GM19238 (cell line): ENCODE results near the gene FAM174B.
A peak's percentile ranks its signal among the peaks of the same experiment; 100 is the strongest.

Experiments
- DNase-seq: peaks from one replicate; pipeline ENCODE4 v3.0.0; 2011; ENCODE audit warnings: low spot score; ENCODE audit not compliant: insufficient read length

FAM174B gene

GRCh38 chr15:92655178-92655995 lies at the start of gene FAM174B:
Gene FAM174B, minus strand, starts transcription at chr15:92655775.
- peak; percentile 28 for DNase-seq

GRCh38 chr15:92696096-92696495 lies 40.5 kb upstream of the FAM174B start:
- no peak for DNase-seq

GRCh38 chr15:92693691-92694331 lies 38.2 kb upstream of the FAM174B start:
- no peak for DNase-seq

GRCh38 chr15:92690395-92690794 lies 34.8 kb upstream of the FAM174B start:
- DNase-seq: no peak

- DNase-seq: no peak
Measured at GRCh38 chr15:92687746-92688145, 32.2 kb upstream of the FAM174B start.

GRCh38 chr15:92687195-92687602 lies 31.6 kb upstream of the FAM174B start:
- DNase-seq: no peak

- no peak for DNase-seq
Measured at GRCh38 chr15:92683511-92683834, 27.9 kb upstream of the FAM174B start.

GRCh38 chr15:92682741-92683510 lies 27.4 kb upstream of the FAM174B start:
- DNase-seq: no peak

- no peak for DNase-seq
Measured at GRCh38 chr15:92681141-92681631, 25.6 kb upstream of the FAM174B start.

- DNase-seq: no peak
Measured at GRCh38 chr15:92677999-92678398, 22.4 kb upstream of the FAM174B start.

GRCh38 chr15:92676561-92676960 lies 21.0 kb upstream of the FAM174B start:
- no peak for DNase-seq

GRCh38 chr15:92675485-92675884 lies 19.9 kb upstream of the FAM174B start:
- no peak for DNase-seq

GRCh38 chr15:92674347-92674746 lies 18.8 kb upstream of the FAM174B start:
- no peak for DNase-seq

- no peak for DNase-seq
Measured at GRCh38 chr15:92672102-92672501, 16.5 kb upstream of the FAM174B start.

GRCh38 chr15:92671406-92671805 lies 15.8 kb upstream of the FAM174B start:
- DNase-seq: no peak

- DNase-seq: no peak
Measured at GRCh38 chr15:92670621-92671020, 15.0 kb upstream of the FAM174B start.

GRCh38 chr15:92669432-92669831 lies 13.9 kb upstream of the FAM174B start:
- DNase-seq: no peak

GRCh38 chr15:92668620-92669019 lies 13.0 kb upstream of the FAM174B start:
- DNase-seq: no peak

GRCh38 chr15:92667970-92668485 lies 12.5 kb upstream of the FAM174B start:
- DNase-seq: no peak

- DNase-seq: no peak
Measured at GRCh38 chr15:92667287-92667904, 11.8 kb upstream of the FAM174B start.

- DNase-seq: no peak
Measured at GRCh38 chr15:92666780-92667179, 11.2 kb upstream of the FAM174B start.
